HG03280 (cell line): ENCODE measurements around the gene KCNC4.

Experiments used
- ATAC-seq: cut with Tn5 transposase; IDR thresholded peaks from one replicate; pipeline ENCODE4 v1.9.1; 2021; ENCODE audit warnings: mild to moderate bottlenecking, moderate library complexity; ENCODE audit not compliant: unreplicated experiment

Gene KCNC4

DNA sequence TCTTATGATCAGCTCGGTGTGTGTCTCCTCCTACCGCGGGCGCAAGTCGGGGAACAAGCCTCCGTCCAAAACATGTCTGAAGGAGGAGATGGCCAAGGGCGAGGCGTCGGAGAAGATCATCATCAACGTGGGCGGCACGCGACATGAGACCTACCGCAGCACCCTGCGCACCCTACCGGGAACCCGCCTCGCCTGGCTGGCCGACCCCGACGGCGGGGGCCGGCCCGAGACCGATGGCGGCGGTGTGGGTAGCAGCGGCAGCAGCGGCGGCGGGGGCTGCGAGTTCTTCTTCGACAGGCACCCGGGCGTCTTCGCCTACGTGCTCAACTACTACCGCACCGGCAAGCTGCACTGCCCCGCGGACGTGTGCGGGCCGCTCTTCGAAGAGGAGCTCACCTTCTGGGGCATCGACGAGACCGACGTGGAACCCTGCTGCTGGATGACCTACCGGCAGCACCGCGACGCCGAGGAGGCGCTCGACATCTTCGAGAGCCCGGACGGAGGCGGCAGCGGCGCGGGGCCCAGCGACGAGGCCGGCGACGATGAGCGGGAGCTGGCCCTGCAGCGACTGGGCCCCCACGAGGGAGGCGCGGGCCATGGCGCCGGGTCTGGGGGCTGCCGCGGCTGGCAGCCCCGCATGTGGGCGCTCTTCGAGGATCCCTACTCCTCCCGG is 1.5 kb downstream of the KCNC4 start:
- ATAC-seq, result no peak

- no peak for ATAC-seq
Observed at GRCh38 chr1:110212169-110213142, 2.3 kb downstream of the KCNC4 start.

- no peak for ATAC-seq
Observed at GRCh38 chr1:110213143-110213540, 3.0 kb downstream of the KCNC4 start.

- no peak for ATAC-seq
Observed at GRCh38 chr1:110214454-110215404, 4.6 kb downstream of the KCNC4 start.

- ATAC-seq, result no peak
Observed at GRCh38 chr1:110215621-110216515, 5.8 kb downstream of the KCNC4 start.

- no peak for ATAC-seq
Observed at GRCh38 chr1:110216844-110217444, 6.8 kb downstream of the KCNC4 start.

DNA sequence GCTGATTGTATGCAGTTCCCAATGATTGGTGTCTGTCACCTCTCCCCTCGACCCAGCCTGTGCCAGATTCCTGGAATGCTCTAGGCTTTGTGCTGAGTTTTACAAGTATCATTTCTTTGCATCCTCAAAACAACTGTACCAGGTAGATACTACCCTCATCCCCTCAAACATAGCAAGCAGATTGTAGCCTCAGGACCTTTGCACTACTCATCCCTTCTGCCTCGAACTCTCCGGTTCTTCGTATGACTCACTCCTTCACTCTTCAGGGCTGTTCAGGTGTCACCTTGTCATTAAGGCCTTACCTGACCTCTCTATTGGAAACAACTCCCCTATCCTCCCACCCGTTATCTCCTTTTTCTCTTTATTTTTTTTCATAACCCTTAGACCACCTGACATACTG is 8.0 kb downstream of the KCNC4 start:
- no peak for ATAC-seq

- ATAC-seq, result no peak
Observed at GRCh38 chr1:110218739-110219138, 8.6 kb downstream of the KCNC4 start.

- ATAC-seq, result no peak
Observed at GRCh38 chr1:110220324-110220723, 10.2 kb downstream of the KCNC4 start.

GRCh38 chr1:110221119-110221518 is 11.0 kb downstream of the KCNC4 start:
- no peak for ATAC-seq

- ATAC-seq, result no peak
Observed at GRCh38 chr1:110223127-110223526, 13.0 kb downstream of the KCNC4 start.

- ATAC-seq, result no peak
Observed at GRCh38 chr1:110223581-110223980, 13.5 kb downstream of the KCNC4 start.

- ATAC-seq, result no peak
Observed at GRCh38 chr1:110224240-110224995, 14.3 kb downstream of the KCNC4 start.

GRCh38 chr1:110225212-110225611 is 15.1 kb downstream of the KCNC4 start:
- ATAC-seq, result no peak

DNA sequence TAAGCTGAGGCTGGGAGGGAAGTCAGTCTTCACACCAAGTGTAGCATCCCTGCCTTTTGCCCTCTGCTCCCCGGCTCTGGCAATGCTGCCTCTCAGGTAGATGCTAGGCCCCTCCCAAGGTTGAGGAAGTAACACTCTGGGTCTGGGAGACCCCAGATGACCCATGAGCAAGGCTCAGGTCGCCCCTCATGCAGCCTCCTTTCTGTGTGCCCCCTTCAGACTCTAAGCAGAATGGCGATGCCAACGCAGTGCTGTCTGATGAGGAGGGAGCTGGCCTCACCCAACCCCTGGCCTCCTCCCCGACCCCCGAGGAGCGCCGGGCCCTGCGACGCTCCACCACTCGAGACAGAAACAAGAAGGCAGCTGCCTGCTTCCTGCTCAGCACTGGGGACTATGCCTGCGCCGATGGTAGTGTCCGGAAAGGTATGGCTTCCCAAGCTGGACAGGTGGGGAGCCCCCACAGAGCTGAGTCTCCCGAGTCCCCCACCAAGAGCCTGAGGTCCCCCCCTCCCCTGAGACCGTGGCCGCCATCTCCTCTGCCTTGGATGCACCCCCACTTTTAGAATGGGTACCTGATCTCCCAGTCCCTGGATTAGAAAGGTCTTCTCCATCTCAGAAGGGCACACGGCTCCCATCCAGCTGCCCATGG is 15.8 kb downstream of the KCNC4 start:
- no peak for ATAC-seq

DNA sequence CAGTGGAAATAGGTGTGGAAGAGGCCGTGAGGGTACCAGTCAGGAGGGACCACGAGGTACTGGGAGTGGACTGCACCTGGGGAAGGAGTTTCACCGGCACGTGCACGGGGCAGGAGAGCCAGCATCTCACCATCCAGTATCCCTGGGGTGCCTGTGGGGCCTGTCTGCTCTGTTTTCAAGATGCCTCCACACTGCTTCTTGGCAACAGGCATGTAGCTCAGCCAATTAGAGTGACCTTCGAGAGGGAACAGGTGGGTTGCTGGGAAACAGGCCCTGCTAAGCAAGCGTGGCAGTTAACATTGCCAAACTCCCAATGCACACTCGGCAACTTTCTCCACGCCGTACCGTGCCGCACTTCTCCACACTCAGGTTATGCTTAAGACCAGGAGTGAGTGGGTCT is 17.7 kb downstream of the KCNC4 start:
- ATAC-seq, result no peak

GRCh38 chr1:110228381-110228780 is 18.3 kb downstream of the KCNC4 start:
- ATAC-seq, result no peak

GRCh38 chr1:110228869-110229268 is 18.8 kb downstream of the KCNC4 start:
- no peak for ATAC-seq
